Activated T-helper 17 cell treated with anti-CD3 and anti-CD28 coated beads, Interleukin-2, amount 50 U/mL, for 72 hours (primary cell): Measurements from ENCODE around the gene USP4. TPM values are rescaled to one million over a fixed set of nuclear protein-coding genes. Genes with fewer than 3 reads are reported as not detected.
"Not testable (repeated sequence)": the region's sequence is repeated elsewhere in the genome, so short reads cannot be mapped to it uniquely, and the experiment has no call there.

Source experiments
- ATAC-seq: fragments of 150-1000 bp; cut with Tn5 transposase; replicated peaks from 2 replicates; pipeline ENCODE4 v1.10.0; 2021; ENCODE audit warnings: mild to moderate bottlenecking, moderate library complexity
- H3K27ac Mint-ChIP-seq: one replicate; pipeline ENCODE4 v1.8.0; 2022; ENCODE audit warnings: mixed read lengths
- H3K27me3 Mint-ChIP-seq: one replicate; pipeline ENCODE4 v1.8.0; 2022; ENCODE audit warnings: mixed read lengths
- H3K36me3 Mint-ChIP-seq: one replicate; pipeline ENCODE4 v1.8.0; 2022; ENCODE audit warnings: low read depth, mild to moderate bottlenecking, mixed read lengths
- H3K4me1 Mint-ChIP-seq: one replicate; pipeline ENCODE4 v1.8.0; 2022; ENCODE audit warnings: mixed read lengths
- H3K4me3 Mint-ChIP-seq: one replicate; pipeline ENCODE4 v1.8.0; 2022; ENCODE audit warnings: mild to moderate bottlenecking, mixed read lengths
- H3K9me3 Mint-ChIP-seq: one replicate; pipeline ENCODE4 v1.8.0; 2022; ENCODE audit warnings: mixed read lengths
- total RNA-seq, 2 donors: library from RNA; stranded (reverse); gene quantifications; one replicate each; pipeline ENCODE4 v1.2.3, GENCODE V29; 2022

USP4 gene
- total RNA-seq, 2 donors from 2014 or later = 69.1 to 69.2 TPM

- no peaks in the 10 kb centered on the region for H3K9me3 Mint-ChIP-seq
- H3K4me1 Mint-ChIP-seq = no peaks in the 10 kb centered on the region
- no peak overlapping the region for H3K4me3 Mint-ChIP-seq
- no peaks in the 10 kb centered on the region for H3K27me3 Mint-ChIP-seq
- no peak for ATAC-seq
- H3K27ac Mint-ChIP-seq = no peak overlapping the region
- H3K36me3 Mint-ChIP-seq = peaks cover 23% of the 10 kb centered on the region
Observed at GRCh38 chr3:49265661-49266386, 74.0 kb downstream of the USP4 start.

DNA sequence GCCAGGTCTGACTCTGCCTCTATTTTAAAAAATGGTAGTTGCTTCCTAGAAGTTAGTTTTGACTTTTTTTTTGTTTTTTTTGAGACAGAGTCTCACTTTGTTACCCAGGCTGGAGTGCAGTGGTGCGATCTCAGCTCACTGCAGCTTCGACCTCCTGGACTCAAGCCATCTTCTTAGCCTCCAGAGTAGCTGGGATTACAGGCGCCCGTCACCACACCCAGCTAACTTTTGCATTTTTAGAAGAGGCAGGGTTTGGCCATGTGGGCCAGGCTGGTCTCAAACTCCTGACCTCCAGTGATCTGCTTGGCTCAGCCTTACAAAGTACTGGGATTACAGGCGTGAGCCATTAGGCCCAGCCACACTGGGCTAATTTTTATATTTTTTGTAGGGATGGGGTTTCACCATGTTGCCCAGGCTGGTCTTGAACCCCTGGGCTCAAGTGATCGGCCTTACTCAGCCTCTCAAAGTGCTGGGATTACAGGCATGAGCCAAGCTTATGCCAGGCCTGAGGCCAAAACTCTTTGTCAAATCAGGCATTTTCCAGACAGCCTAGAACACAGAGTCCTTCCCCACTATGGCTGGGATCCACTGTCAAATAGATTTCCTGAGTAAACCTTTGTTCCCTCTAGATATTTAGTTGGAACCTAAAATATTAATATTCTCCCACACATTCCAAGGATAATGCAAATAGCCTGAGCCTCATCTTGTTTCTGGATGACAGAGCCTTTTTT, 76.5 kb downstream of the USP4 start:
- Mint-ChIP-seq H3K27ac (no peak overlapping the region), H3K4me3 (no peak overlapping the region), H3K4me1 (no peaks in the 10 kb centered on the region), H3K27me3 (no peaks in the 10 kb centered on the region), H3K9me3 (no peaks in the 10 kb centered on the region), H3K36me3 (peaks cover 2% of the 10 kb centered on the region)
- no peak for ATAC-seq

DNA sequence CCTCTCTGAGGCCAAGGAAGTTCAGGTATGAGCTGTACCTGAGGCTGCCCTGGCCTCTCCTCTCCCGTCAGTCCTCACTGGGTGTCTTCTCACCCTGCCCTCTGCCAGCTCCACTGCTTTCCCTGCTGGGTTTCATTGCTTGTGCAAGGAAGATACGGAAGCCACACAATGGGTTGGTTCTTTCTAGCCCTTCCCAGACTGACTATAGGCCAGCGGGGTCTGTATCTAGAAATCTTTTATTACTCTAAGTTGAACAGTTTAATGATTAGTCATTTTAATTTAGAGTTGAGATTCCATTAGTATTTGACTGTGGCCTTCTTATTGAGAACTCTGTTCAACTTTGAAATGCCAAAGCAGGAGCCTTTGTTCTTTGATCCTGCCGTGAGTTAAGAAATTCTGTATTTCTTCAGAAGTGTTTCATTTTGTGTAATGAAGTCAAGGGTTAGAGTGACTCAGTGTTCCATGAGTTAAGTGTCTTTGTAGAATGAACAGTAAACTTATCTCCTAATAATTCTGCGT, 79.0 kb downstream of the USP4 start:
- Mint-ChIP-seq H3K27me3 (no peaks in the 10 kb centered on the region), H3K4me1 (no peaks in the 10 kb centered on the region), H3K36me3 (no peaks in the 10 kb centered on the region), H3K27ac (peak overlapping the region; percentile 54), H3K9me3 (no peaks in the 10 kb centered on the region), H3K4me3 (no peak overlapping the region)
- ATAC-seq = peak; percentile 11

DNA sequence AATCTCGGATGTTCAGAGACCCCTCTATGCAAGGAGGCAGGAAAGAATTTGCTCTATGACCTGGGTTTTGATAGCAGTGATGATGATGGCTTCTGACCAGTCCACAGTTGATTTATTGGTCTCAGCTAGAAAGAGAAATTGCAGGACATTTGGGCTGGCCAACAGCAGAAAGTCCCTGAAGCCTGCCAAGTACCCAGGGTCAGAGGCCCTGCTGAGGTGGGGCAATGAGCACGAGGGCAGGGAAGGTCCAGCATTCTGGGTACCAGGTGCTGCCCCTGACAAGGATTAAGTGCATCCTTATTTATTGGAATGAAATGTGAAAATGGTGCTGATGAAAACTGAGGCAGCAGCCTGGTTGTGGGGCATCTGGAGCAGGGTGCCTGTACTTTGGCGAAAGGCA, 82.7 kb downstream of the USP4 start:
- Mint-ChIP-seq H3K27me3 (no peaks in the 10 kb centered on the region), H3K4me1 (no peaks in the 10 kb centered on the region), H3K9me3 (no peaks in the 10 kb centered on the region), H3K27ac (no peak overlapping the region), H3K36me3 (no peaks in the 10 kb centered on the region), H3K4me3 (no peak overlapping the region)
- ATAC-seq = no peak

- H3K4me3 Mint-ChIP-seq = no peak overlapping the region
- H3K9me3 Mint-ChIP-seq = no peaks in the 10 kb centered on the region
- H3K36me3 Mint-ChIP-seq = no peaks in the 10 kb centered on the region
- H3K27ac Mint-ChIP-seq = no peak overlapping the region
- no peak for ATAC-seq
- no peaks in the 10 kb centered on the region for H3K4me1 Mint-ChIP-seq
- no peaks in the 10 kb centered on the region for H3K27me3 Mint-ChIP-seq
Observed at GRCh38 chr3:49255718-49256511, 83.9 kb downstream of the USP4 start.

DNA sequence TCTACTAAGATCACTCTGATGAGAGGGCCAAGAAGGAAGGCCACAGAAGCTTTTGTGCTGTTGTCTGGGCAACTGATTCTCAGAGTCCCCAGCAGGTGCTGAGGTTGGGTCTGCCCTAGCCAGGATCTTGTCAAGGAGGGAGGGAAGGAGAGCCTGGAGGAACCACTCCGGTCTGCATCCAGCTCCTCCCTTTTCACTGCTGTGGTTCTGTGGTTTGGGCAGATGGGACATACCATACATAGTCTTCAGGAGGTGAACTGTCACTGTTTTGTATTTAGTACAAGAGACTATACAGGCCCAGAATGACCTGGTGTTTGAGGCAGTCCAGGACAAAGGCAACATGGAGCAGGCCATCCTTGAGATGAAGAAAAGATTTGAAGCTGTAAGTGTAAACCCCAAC, 84.7 kb downstream of the USP4 start:
- H3K27me3 Mint-ChIP-seq = no peaks in the 10 kb centered on the region
- H3K9me3 Mint-ChIP-seq = no peaks in the 10 kb centered on the region
- H3K27ac Mint-ChIP-seq = no peak overlapping the region
- H3K4me3 Mint-ChIP-seq = no peak overlapping the region
- no peaks in the 10 kb centered on the region for H3K36me3 Mint-ChIP-seq
- no peak for ATAC-seq
- H3K4me1 Mint-ChIP-seq = no peaks in the 10 kb centered on the region

DNA sequence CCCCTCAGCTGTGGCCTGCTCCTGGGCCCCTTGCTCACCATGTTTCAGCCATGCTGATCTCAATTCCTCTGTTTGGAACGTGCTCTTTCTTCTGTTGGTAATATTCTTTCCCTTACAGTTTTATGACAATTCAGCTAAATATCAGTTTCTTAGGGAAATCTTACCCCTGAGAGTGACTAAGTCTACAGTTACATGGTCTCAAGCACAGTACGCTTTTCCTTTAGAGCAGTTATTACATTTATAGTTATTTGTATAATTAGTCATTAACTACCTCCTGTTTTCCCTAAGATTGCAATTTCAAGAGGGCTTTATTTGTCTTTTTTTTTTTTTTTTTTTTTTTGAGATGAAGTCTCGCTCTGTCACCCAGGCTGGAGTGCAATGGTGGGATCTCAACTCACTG, 86.3 kb downstream of the USP4 start:
- no peak overlapping the region for H3K27ac Mint-ChIP-seq
- H3K36me3 Mint-ChIP-seq = no peaks in the 10 kb centered on the region
- no peak for ATAC-seq
- H3K9me3 Mint-ChIP-seq = no peaks in the 10 kb centered on the region
- no peaks in the 10 kb centered on the region for H3K4me1 Mint-ChIP-seq
- H3K27me3 Mint-ChIP-seq = no peaks in the 10 kb centered on the region
- H3K4me3 Mint-ChIP-seq = no peak overlapping the region

GRCh38 chr3:49248840-49249227, 91.0 kb downstream of the USP4 start:
- no peak overlapping the region for H3K27ac Mint-ChIP-seq
- H3K36me3 Mint-ChIP-seq = no peaks in the 10 kb centered on the region
- H3K4me1 Mint-ChIP-seq = no peaks in the 10 kb centered on the region
- H3K4me3 Mint-ChIP-seq = no peak overlapping the region
- no peak for ATAC-seq
- H3K27me3 Mint-ChIP-seq = no peaks in the 10 kb centered on the region
- no peaks in the 10 kb centered on the region for H3K9me3 Mint-ChIP-seq

DNA sequence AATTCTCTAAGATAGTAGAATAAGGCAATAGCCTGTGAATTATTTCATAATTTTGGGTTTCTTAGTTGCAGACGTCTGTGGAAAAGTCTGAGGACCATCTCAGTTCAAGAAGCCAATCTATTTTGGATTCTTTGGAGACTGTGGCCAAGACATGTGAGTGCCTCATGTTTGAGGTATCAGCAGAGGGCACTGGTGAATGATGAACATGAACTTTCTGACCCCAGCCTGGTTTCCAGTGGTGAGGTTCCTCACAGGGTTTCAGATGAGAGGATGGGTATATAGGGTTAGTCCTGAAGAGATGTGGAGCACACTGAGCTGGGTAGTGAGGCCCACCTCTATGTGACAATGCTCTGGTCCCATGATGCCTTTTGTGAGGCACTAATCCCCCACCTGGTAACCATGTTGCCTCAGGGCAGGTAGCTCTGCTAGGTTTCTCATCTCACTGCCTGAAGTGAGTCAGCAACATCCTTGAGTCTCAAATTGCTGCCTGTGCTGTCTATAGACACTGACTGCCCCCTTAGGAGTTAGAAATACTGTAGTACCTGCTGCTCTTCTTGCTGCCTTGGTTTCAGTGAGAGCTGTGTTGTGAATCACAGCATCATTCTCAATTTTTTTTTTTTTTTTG, 95.2 kb downstream of the USP4 start:
- H3K4me1 Mint-ChIP-seq = no peaks in the 10 kb centered on the region
- no peak overlapping the region for H3K27ac Mint-ChIP-seq
- no peaks in the 10 kb centered on the region for H3K9me3 Mint-ChIP-seq
- H3K36me3 Mint-ChIP-seq = no peaks in the 10 kb centered on the region
- peaks cover 4% of the 10 kb centered on the region for H3K27me3 Mint-ChIP-seq
- ATAC-seq = no peak
- no peak overlapping the region for H3K4me3 Mint-ChIP-seq

- H3K27me3 Mint-ChIP-seq, H3K9me3 Mint-ChIP-seq, H3K27ac Mint-ChIP-seq, H3K4me3 Mint-ChIP-seq, ATAC-seq, H3K36me3 Mint-ChIP-seq, H3K4me1 Mint-ChIP-seq: not testable (repeated sequence)
Observed at GRCh38 chr3:49240091-49240490, 99.8 kb downstream of the USP4 start.

GRCh38 chr3:49238274-49239127, 101.4 kb downstream of the USP4 start:
- no peaks in the 10 kb centered on the region for H3K36me3 Mint-ChIP-seq
- ATAC-seq = no peak
- peaks cover 3% of the 10 kb centered on the region for H3K9me3 Mint-ChIP-seq
- H3K4me3 Mint-ChIP-seq = no peak overlapping the region
- peaks cover 4% of the 10 kb centered on the region for H3K27me3 Mint-ChIP-seq
- no peak overlapping the region for H3K27ac Mint-ChIP-seq
- H3K4me1 Mint-ChIP-seq = no peaks in the 10 kb centered on the region

DNA sequence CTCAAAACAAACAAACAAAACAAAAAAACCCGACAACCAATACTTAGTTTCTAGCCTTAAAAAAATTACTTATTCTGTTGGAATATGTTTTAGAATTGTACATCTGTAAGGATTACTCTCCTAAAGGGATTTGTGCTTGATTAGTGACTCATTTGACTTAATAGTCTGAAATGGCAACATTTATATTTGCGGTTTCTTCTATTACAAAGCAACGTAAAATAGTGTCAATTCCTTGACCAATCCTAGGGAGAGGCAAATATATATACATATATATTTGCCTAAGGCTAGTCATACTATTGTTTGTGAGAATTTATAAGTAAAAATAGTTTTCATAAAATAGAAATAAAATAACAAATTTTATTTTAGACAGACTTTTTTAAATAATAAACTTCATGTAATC, 102.5 kb downstream of the USP4 start:
- Mint-ChIP-seq H3K36me3 (no peaks in the 10 kb centered on the region), H3K27me3 (peaks cover 4% of the 10 kb centered on the region), H3K4me3 (no peak overlapping the region), H3K9me3 (peaks cover 8% of the 10 kb centered on the region), H3K4me1 (no peaks in the 10 kb centered on the region), H3K27ac (no peak overlapping the region)
- no peak for ATAC-seq

- Mint-ChIP-seq H3K4me1 (no peaks in the 10 kb centered on the region), H3K36me3 (no peaks in the 10 kb centered on the region), H3K27me3 (peaks cover under 1% of the 10 kb centered on the region), H3K27ac (no peak overlapping the region), H3K4me3 (no peak overlapping the region), H3K9me3 (peaks cover 12% of the 10 kb centered on the region)
- no peak for ATAC-seq
Observed at GRCh38 chr3:49236226-49236625, 103.6 kb downstream of the USP4 start.

DNA sequence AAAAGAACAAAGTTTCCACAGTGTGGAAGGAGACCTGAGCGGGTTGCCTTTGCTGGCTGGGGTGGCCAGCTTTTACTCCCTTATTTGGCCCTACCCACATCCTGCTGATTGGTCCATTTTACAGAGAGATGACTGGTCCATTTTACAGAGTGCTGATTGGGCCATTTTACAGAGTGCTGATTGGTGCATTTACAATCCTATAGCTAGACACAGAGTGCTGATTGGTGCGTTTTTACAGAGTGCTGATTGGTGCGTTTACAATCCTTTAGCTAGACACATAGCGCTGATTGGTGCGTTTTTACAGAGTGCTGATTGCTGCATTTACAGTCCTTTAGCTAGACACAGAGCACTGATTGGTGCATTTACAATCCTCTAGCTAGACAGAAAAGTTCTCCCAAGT, 111.0 kb downstream of the USP4 start:
- peaks cover 30% of the 10 kb centered on the region for H3K9me3 Mint-ChIP-seq
- not testable (repeated sequence) for H3K4me3 Mint-ChIP-seq, H3K27ac Mint-ChIP-seq, H3K36me3 Mint-ChIP-seq, H3K27me3 Mint-ChIP-seq, H3K4me1 Mint-ChIP-seq, ATAC-seq
